Prostate gland (tissue), 2 donors: ENCODE results near the gene MED15. TPM values are rescaled to one million over a fixed set of nuclear protein-coding genes. Genes with fewer than 3 reads are reported as not detected.
"Not testable (repeated sequence)": the region's sequence is repeated elsewhere in the genome, so short reads cannot be mapped to it uniquely, and the experiment has no call there.

ENCODE experiments used
- DNase-seq: peaks from one replicate; pipeline ENCODE4 v3.0.0-alpha.2; 2019; ENCODE audit warnings: low spot score
- H3K27ac ChIP-seq, 2 donors: fragments of 200-600 bp; sonication (generic); 2 replicates each; pipeline ENCODE4 v1.5.1; 2017 to 2019
- H3K27me3 ChIP-seq: fragments of 200-600 bp; sonication (generic); replicated peaks from 2 replicates; pipeline ENCODE4 v1.5.1; 2019; ENCODE audit not compliant: insufficient read depth
- H3K36me3 ChIP-seq, 2 donors: fragments of 200-600 bp; sonication (generic); 1 replicate in 1 of 2; 2 replicates in 1 of 2; pipeline versions ENCODE4 v1.5.1 to v1.8.1; 2017 to 2019
- H3K4me1 ChIP-seq: fragments of 200-600 bp; sonication (generic); replicated peaks from 2 replicates; pipeline ENCODE4 v1.5.1; 2019
- H3K4me3 ChIP-seq, 2 donors: fragments of 200-600 bp; sonication (generic); 2 replicates each; pipeline ENCODE4 v1.5.1; 2017 to 2019
- H3K9me3 ChIP-seq: fragments of 200-600 bp; sonication (generic); 2 replicates; pipeline ENCODE4 v1.5.1; 2017
- CTCF ChIP-seq, 4 experiments: fragments of 200-600 bp in 2 of 4; fragments of 450-650 bp in 2 of 4; sonication (generic) in 2 of 4; IDR thresholded peaks; 1 replicate in 3 of 4; 2 replicates in 1 of 4; pipeline ENCODE4 v1.5.1; 2016 to 2019; ENCODE audit warnings: antibody characterized with exemption in 4 of 4, mild to moderate bottlenecking in 2 of 4, moderate library complexity in 2 of 4
- POLR2A ChIP-seq: fragments of 450-650 bp; IDR thresholded peaks from one replicate; pipeline ENCODE4 v1.6.1; 2016; ENCODE audit warnings: antibody characterized with exemption, mild to moderate bottlenecking
- POLR2AphosphoS5 ChIP-seq: sonication (generic); formaldehyde crosslinking; IDR thresholded peaks from one replicate; pipeline ENCODE4 v1.6.1; 2017; ENCODE audit warnings: antibody characterized with exemption
- WGBS: methylation state at CpG from one replicate; pipeline ENCODE4 v1.1.5; 2018; 5-methylcytosine and 5-hydroxymethylcytosine counted together
- intact Hi-C: fragments of 100-400 bp; cut with DNase I; formaldehyde crosslinking; loops from one replicate; pipeline ENCODE4 v1.14.2; 2022
- total RNA-seq, 2 donors: library from RNA; depleted of rRNA; stranded (reverse); fragments of >200 nt; gene quantifications; one replicate each; pipeline ENCODE4 v1.1.0, GENCODE V29; 2016

The MED15 gene
- total RNA-seq, 2 donors from 2014 or later, result 43.2 to 87.1 TPM

- H3K27me3 ChIP-seq, result no peaks in the 10 kb centered on the region
- H3K4me3 ChIP-seq, result peak overlapping the region; percentile 58 to 81
- intact Hi-C loops, result loop anchor here (5.0 kb wide), 2 partner anchors 59 to 79 kb away; partner anchors contain the start of gene SCARF2
- no peaks in the 10 kb centered on the region for H3K9me3 ChIP-seq
- TF ChIP-seq CTCF (IDR thresholded peaks at IDR 0.05), result peak; percentile 75 to 92 (median 92)
- peak; percentile 83 for TF ChIP-seq POLR2AphosphoS5
- TF ChIP-seq POLR2A, result peak; percentile 90
- peak overlapping the region; percentile 97 for H3K27ac ChIP-seq
- H3K36me3 ChIP-seq, result no peaks in the 10 kb centered on the region
- no peaks in the 10 kb centered on the region for H3K4me1 ChIP-seq
- DNase-seq, result peak; percentile 91
- WGBS, result under 1% methylated on average over 39 of the region's 54 CpGs
Measured at GRCh38 chr22:20495861-20496681, 11.3 kb upstream of the MED15 start.

- Histone ChIP-seq H3K36me3 (no peaks in the 10 kb centered on the region), H3K4me1 (no peaks in the 10 kb centered on the region), H3K4me3 (no peak overlapping the region), H3K9me3 (no peaks in the 10 kb centered on the region), H3K27ac (no peak overlapping the region), H3K27me3 (no peaks in the 10 kb centered on the region)
- 89% methylated on average over 3 of the region's 3 CpGs for WGBS
- no peak for DNase-seq
- TF ChIP-seq POLR2A (no peak), CTCF (IDR thresholded peaks at IDR 0.05) (no peak), POLR2AphosphoS5 (no peak)
- intact Hi-C loops, result loop anchor here (5.0 kb wide), 2 partner anchors 60 to 80 kb away; partner anchors contain the start of gene SCARF2
Measured at GRCh38 chr22:20497426-20497825, 10.0 kb upstream of the MED15 start.

- intact Hi-C loops, result loop anchor here (5.0 kb wide), 2 partner anchors 62 to 82 kb away; partner anchors contain the start of gene SCARF2
- WGBS, result 54% methylated on average over 3 of the region's 3 CpGs
- Histone ChIP-seq H3K36me3 (no peaks in the 10 kb centered on the region), H3K27me3 (no peaks in the 10 kb centered on the region), H3K4me3 (no peak overlapping the region), H3K4me1 (no peaks in the 10 kb centered on the region), H3K9me3 (no peaks in the 10 kb centered on the region), H3K27ac (no peak overlapping the region)
- DNase-seq, result no peak
- TF ChIP-seq POLR2A (no peak), CTCF (IDR thresholded peaks at IDR 0.05) (no peak), POLR2AphosphoS5 (no peak)
Measured at GRCh38 chr22:20498913-20499312, 8.5 kb upstream of the MED15 start.

- Histone ChIP-seq H3K4me3 (no peak overlapping the region), H3K36me3 (no peaks in the 10 kb centered on the region), H3K27me3 (no peaks in the 10 kb centered on the region), H3K4me1 (no peaks in the 10 kb centered on the region), H3K27ac (peak overlapping the region in 1 of 2 donors; percentile 44), H3K9me3 (no peaks in the 10 kb centered on the region)
- DNase-seq, result no peak
- TF ChIP-seq CTCF (IDR thresholded peaks at IDR 0.05) (no peak), POLR2AphosphoS5 (peak; percentile 42)
- WGBS, result 77% methylated on average over 6 of the region's 7 CpGs
- intact Hi-C loops, result loop anchor here (5.0 kb wide), 2 partner anchors 62 to 82 kb away; partner anchors contain the start of gene SCARF2
Measured at GRCh38 chr22:20499769-20500168, 7.6 kb upstream of the MED15 start.

- H3K27me3 ChIP-seq, result no peaks in the 10 kb centered on the region
- no peaks in the 10 kb centered on the region for H3K9me3 ChIP-seq
- 94% methylated on average over 2 of the region's 2 CpGs for WGBS
- no peaks in the 10 kb centered on the region for H3K4me1 ChIP-seq
- no peak for DNase-seq
- TF ChIP-seq CTCF (IDR thresholded peaks at IDR 0.05) (no peak), POLR2A (no peak), POLR2AphosphoS5 (no peak)
- no peak overlapping the region for H3K4me3 ChIP-seq
- no peak overlapping the region for H3K27ac ChIP-seq
- intact Hi-C loops, result no loop called here
- H3K36me3 ChIP-seq, result no peaks in the 10 kb centered on the region
Measured at GRCh38 chr22:20503816-20504215, 3.6 kb upstream of the MED15 start.

GRCh38 chr22:20504293-20504922 lies 3.0 kb upstream of the MED15 start:
- H3K4me1 ChIP-seq, H3K4me3 ChIP-seq, H3K9me3 ChIP-seq, H3K27ac ChIP-seq, DNase-seq, intact Hi-C loops, H3K27me3 ChIP-seq, H3K36me3 ChIP-seq: not testable (repeated sequence)
- WGBS, result 81% methylated on average over 5 of the region's 5 CpGs
